ENCODE measurements around the gene SLC16A11. TPM values are rescaled to one million over a fixed set of nuclear protein-coding genes. Genes with fewer than 3 reads are reported as not detected.

Gene SLC16A11
- total and polyA plus RNA-seq, 10 of the 15 experiments (the other 5 are each of a cell fraction or from before 2014, with no cell fraction given): 0.11 to 2.7 (median 0.84) TPM

GRCh38 chr17:7035591-7036368 is 8.1 kb downstream of the SLC16A11 start, which contains the start of gene SLC16A13:
Gene SLC16A13, plus strand, starts transcription at chr17:7036015. Its CDS starts 368 bp downstream, at chr17:7036383.
- RAD21 ChIA-PET (ENCODE audit: unreplicated experiment): interaction anchor here (0.6 to 1.6 kb wide), 12 partner anchors 8 to 512 kb away, joined by 3 to 18 read pairs (median 4); partner anchors contain the start of genes BCL6B and SLC16A11
- TF ChIP-seq IRF5 (IDR thresholded peaks at IDR 0.05; ENCODE audit: borderline replicate concordance) (no peak), SMARCA5 (IDR thresholded peaks at IDR 0.05) (peak; percentile 49; the same call in 1 of the 2 replicates), MAX (IDR thresholded peaks at IDR 0.05; ENCODE audit: low read depth, low read length) (peak; percentile 97), SMAD5 (IDR thresholded peaks at IDR 0.05; ENCODE audit: low read depth) (peak; percentile 96), MEF2A (IDR thresholded peaks at IDR 0.05; ENCODE audit: insufficient read depth, low read depth, low read length) (no peak), BCLAF1 (IDR thresholded peaks at IDR 0.05) (no peak), RELA (IDR thresholded peaks at IDR 0.05; ENCODE audit: borderline replicate concordance, partially characterized antibody) (peak; percentile 88), PKNOX1 (IDR thresholded peaks at IDR 0.05) (peak; percentile 45; the same call in 1 of the 2 replicates), ZBED1 (IDR thresholded peaks at IDR 0.05; ENCODE audit: borderline replicate concordance) (0 out of 2 replicates have a peak, but pooled peaks have one; percentile 43), KLF5 (IDR thresholded peaks at IDR 0.05; ENCODE audit: partially characterized antibody) (no peak), MTA3 (IDR thresholded peaks at IDR 0.05; ENCODE audit: borderline replicate concordance, low read length) (no peak), ZBTB33 (IDR thresholded peaks at IDR 0.05) (no peak), STAT1 (conservative IDR thresholded peaks at IDR 0.05) (no peak), EGR1 (IDR thresholded peaks at IDR 0.05; ENCODE audit: borderline replicate concordance in 1 of 2, low read depth in 2 of 2, low read length in 2 of 2) (no peak; a peak in 1 of 3 replicates), CREB1 (IDR thresholded peaks at IDR 0.05; ENCODE audit: low read depth) (peak; percentile 9; the same call in 1 of the 2 replicates)

More at GRCh38 chr17:7035591-7036368, 8.1 kb downstream of the SLC16A11 start, which contains the start of gene SLC16A13:
- POLR2A ChIA-PET: interaction anchor here (0.6 to 2.2 kb wide), 13 partner anchors 10 to 1781 kb away, joined by 3 to 39 read pairs (median 5); partner anchors contain the start of genes BCL6B, RNASEK and XAF1
- Histone ChIP-seq H3K9me3 (replicated peaks; ENCODE audit: control insufficient read depth, insufficient read depth, low read length) (no peaks in the 10 kb centered on the region), H3K27ac (ENCODE audit: control insufficient read depth, insufficient read depth) (peak within 1 kb of the TSS; percentile 99), H3K79me2 (ENCODE audit: control insufficient read depth, insufficient read depth, low read length) (peaks cover 18% of the 10 kb centered on the region), H3K4me3 (peak within 1 kb of the TSS; percentile 77), H3K36me3 (ENCODE audit: control insufficient read depth in 2 of 2, insufficient read depth in 2 of 2, low read length in 1 of 2) (no peaks in the 10 kb centered on the region; a peak in 1 of 4 replicates), H2AFZ (ENCODE audit: control insufficient read depth, low read depth, low read length) (peak within 1 kb of the TSS; percentile 88), H3K27me3 (replicated peaks in 1 of 2; ENCODE audit: control insufficient read depth in 2 of 2, insufficient read depth in 2 of 2, low read length in 1 of 2) (no peaks in the 10 kb centered on the region), H3K4me1 (ENCODE audit: control insufficient read depth, insufficient read depth, low read length) (peaks cover 10% of the 10 kb centered on the region), H3K4me2 (ENCODE audit: control insufficient read depth, insufficient read depth) (peak within 1 kb of the TSS; percentile 100), H3K9ac (ENCODE audit: control insufficient read depth, insufficient read depth, low read length) (peak within 1 kb of the TSS; percentile 76), H4K20me1 (ENCODE audit: control insufficient read depth, insufficient read depth) (no peaks in the 10 kb centered on the region)
- in situ Hi-C loops (cut with MboI): loop anchor here (25.0 kb wide), 1 partner anchor 527 kb away; the partner anchor contains the start of genes SENP3 and TNFSF13
- no TSS peak for BruUV-seq (replicated peaks)
- ATAC-seq (peak; percentile 96), DNase-seq (ENCODE audit: low read depth, low spot score) (peak; percentile 96), FAIRE-seq (peak; percentile 95)
- WGBS (ENCODE audit: insufficient coverage, insufficient replicate concordance, low lambda C conversion rate, missing lambda C conversion rate): under 1% methylated on average over 52 of the region's 52 CpGs
- intact Hi-C loops (cut with micrococcal nuclease; ENCODE audit: unreplicated experiment): no loop called here
- CTCF ChIA-PET: interaction anchor here (0.6 to 4.5 kb wide), 10 partner anchors 10 to 261 kb away, joined by 3 to 40 read pairs (median 6); partner anchors contain the start of genes BCL6B and SLC16A11
- SMC1A ChIA-PET (ENCODE audit: uncharacterized antibody, unreplicated experiment): interaction anchor here (0.8 to 1.7 kb wide), 8 partner anchors 9 to 192 kb away, joined by 3 to 8 read pairs (median 4); no protein-coding TSS in a partner anchor

Measured in GM12878 (cell line).